GM21576 (cell line): ENCODE data around the gene TNK2.
"Not testable (repeated sequence)": the region's sequence is repeated elsewhere in the genome, so short reads cannot be mapped to it uniquely, and the experiment has no call there.

Experiments
- ATAC-seq: cut with Tn5 transposase; IDR thresholded peaks from one replicate; pipeline ENCODE4 v1.9.1; 2021; ENCODE audit warnings: mild to moderate bottlenecking, moderate library complexity; ENCODE audit not compliant: unreplicated experiment

The TNK2 gene

DNA sequence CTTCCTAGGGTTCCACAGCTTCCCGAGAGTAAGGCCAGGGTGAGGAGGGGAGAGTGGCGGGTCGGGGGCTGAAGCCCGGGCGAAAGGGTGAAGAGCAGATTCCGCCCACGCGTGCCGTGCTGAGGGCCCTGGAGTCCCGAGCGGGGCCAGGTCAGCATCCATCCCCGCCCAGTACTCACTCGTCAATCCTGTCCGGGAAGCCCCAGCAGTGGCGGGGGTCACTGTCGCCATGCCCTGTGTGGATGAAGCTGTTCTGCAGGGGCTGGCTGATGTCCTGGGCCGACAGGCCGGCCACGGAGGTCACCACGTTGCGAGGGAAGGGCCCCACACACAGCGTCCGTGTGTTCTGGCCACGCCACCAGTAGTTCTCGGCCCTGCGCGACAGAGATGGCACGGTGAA, 36.3 kb downstream of the TNK2 start:
- no peak for ATAC-seq

- not testable (repeated sequence) for ATAC-seq
These were observed 36.7 kb downstream of the TNK2 start for GRCh38 chr3:195871686-195872085.

- no peak for ATAC-seq
These were observed 37.4 kb downstream of the TNK2 start for GRCh38 chr3:195870937-195871336.

GRCh38 chr3:195870442-195870841, 37.9 kb downstream of the TNK2 start:
- no peak for ATAC-seq

DNA sequence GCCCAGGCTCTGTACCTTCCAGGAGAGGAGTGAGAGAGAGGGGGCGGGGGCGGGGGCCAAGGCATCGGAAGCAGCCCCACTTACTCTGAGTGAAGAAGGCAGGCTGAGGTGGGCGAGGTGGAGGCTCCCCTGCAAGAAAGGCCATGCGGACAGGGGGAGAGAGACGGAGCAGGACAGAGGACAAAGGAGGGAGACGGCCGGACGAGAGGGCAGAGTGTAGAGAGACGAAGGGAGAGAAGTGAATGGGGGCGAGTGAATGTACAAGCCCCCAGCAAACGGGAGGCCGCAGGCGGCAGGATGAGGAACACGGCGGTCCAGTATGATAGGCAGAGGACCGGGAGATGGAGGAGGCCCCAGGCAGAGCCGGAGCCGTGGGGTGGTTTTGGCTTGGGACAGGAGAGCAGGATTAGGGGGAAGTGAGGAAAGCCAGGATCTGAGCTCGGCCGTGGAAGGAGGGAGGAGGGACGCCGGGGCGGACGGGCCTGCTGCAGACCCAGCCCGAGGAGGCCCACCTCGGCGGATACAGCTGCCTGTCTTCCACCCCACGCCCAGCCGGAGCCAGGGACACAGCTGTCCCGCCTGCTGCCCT, 38.8 kb downstream of the TNK2 start:
- ATAC-seq: no peak

GRCh38 chr3:195868866-195869412, 39.4 kb downstream of the TNK2 start:
- no peak for ATAC-seq

- no peak for ATAC-seq
These were observed 40.0 kb downstream of the TNK2 start for GRCh38 chr3:195868336-195868865.

DNA sequence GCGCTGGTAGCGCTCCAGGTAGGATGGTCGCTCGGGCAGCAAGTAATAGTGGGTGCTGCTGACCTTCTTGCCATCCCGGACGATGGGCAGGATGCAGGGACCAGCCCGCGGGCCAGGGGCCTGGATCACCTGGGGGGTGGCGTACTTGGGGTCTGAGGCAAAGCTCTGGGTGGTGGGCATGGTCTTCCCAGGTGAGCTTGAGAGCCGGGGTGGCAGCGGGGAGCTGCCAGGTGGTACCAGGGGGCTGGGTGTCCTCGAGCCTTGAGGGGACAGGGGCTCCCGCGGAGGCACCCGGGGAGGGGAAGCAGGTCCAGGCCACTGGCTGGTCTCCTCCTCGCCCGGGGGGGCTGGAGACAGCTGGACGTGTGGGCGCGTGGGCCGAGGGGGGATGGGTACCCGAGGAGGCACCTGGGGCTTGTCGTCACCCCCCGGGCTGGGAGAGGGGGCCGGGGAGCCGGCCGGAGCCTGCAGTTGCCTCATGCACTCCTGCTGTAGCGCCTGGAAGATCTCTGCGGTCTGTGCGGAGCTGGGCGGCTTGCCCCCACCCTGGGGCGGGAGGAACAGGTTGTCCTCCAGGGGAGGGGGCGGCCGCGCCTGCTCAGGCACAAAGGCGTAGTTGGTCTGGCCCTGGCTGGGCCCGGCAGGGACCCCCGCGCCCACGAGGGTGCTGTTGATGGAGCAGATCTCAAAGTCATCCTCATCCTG, 40.6 kb downstream of the TNK2 start:
- ATAC-seq: no peak

- ATAC-seq: no peak
These were observed 41.5 kb downstream of the TNK2 start for GRCh38 chr3:195866686-195867511.

DNA sequence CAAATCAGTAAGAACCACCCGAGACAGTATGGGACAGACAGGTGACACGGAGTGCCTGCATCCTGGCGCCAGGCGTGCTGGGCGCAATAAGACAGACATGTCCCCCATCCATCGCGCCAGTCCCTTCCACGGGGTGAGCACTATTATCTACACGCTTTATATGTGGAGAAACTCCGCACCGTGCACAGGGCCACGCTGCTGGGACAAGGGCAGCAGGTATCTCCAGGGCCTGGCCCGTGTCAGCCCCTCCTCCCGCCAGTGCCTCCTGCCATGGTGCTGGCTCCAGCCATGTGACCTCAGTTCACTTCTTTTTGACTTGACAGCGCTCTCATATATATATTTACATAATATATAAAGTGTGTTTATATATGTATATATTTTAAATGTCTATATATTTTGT, 42.6 kb downstream of the TNK2 start:
- ATAC-seq: no peak

DNA sequence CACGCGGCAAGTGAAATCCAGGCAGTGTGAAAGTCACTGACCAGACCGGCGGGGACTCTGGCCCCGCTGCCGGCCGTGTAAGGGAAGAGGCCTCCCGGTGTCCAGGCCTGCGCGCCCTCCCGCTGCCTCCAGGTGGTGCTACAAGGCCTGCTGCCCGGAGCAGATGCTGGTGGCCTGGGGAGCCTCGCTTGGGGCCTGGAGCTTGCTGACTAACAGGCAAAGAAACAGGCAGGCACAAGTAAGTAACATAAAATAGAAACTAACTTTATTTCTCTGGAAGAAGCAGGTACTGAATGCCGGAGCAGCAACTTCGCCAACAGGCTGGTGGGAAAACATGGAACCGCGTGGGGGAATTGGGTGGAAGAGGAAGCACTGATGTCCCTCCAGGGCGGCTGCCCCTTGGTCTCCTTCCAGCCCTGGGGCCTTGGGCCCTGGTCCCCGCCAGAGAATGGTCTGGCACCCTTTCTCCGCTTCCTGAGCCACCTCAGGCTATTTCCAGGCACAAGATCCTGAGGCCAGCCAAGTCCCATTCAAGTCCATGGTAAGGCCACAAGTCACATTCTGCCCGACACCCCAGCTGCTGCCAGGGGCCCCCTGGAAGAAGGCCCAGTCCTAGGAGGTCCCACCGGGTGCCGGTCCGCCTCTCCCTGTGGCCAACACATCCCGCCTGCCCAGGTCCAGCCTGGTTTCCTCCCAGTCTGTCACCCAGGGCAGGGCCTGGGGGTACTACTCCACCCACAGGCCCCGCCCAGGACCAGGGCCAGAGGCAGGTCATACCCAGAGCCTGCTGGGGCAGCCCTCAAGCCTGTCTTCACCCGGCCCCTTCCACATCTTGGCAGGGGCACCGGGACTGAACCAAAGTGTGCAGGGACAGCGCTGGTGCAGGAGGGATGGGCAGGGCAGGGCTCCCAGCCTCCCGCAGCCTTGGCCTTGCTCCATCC, 45.0 kb downstream of the TNK2 start:
- no peak for ATAC-seq

DNA sequence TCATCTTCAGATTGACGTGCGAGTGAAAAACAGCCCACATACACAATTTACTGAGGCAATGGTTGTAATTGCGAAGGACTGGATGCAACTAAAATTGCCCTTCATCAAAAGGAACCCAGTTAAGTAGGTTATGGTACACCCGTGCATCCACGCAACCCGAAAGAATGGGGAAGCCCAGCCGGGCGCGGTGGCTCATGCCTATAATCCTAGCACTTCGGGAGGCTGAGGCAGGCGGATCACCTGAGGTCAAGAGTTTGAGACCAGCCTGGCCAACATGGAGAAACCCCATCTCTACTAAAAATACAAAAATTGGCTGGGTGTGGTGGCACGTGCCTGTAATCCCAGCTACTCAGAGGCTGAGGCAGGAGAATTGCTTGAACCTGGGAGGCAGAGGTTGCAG, 46.0 kb downstream of the TNK2 start:
- ATAC-seq: not testable (repeated sequence)

- no peak for ATAC-seq
These were observed 47.9 kb downstream of the TNK2 start for GRCh38 chr3:195860456-195860855.

DNA sequence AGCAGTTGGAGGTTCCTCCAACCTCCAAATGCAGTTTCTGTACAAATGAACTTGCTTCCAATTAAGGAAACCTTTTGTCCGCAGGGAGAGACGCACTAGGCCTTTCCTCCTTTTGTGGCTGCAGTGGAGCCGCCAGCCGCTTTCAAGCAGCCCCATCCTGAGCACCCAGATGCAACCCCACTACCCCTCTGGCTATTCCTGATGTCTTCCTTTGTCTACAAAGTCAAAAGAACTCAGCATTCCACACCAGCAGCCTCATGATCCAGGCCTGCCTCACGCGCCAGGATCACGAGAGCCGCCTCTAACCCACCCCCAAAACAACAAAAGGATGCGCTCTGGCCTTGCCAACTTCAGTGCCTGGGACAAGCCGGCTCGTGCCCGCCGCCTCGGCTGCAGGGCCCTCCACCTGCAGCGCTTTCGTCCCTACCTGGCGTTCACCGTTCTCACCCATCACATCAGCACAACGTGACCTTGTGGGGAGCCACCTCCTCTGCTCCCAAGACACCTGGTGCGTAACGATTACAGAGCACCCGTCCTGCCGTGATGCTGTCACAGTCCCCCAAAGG, 48.4 kb downstream of the TNK2 start:
- no peak for ATAC-seq

- ATAC-seq: no peak
These were observed 49.1 kb downstream of the TNK2 start for GRCh38 chr3:195859061-195859845.

DNA sequence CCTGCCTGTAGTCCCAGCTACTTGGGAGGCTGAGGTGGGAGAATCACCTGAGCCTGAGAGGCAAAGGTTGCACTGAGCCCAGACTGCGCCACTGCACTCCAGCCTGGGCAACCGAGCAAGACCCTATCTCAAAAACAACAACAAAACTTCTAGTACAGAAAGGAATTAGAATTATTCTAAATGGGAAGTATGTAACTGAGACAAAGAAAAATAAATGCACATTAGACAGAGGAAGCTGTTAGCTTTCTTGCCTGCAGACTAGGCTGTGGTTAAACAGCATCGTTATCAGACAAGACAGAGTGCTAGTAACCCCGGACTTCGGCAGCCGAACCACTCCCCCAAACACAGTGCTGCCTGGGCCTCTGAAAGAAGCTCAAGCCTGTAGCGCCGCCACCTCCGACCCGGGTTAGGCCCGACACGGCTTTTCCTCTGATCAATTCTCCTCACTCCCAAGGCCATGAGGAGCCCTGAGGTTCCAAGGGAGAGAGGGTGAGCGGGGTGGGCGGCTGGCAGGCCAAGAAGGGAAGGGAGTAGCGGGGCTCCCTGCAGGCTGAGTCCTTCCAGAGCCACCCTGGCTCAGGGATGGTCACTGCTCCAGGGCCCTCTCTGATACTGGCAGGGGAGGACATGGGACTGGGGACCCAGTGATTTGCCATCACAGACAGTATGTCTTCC, 51.8 kb downstream of the TNK2 start:
- no peak for ATAC-seq

GRCh38 chr3:195855471-195856409, 52.6 kb downstream of the TNK2 start:
- ATAC-seq: no peak
